HCT116 (cell line): ENCODE measurements around the gene COL15A1.

Experiments used
- CEBPB ChIP-seq: IDR thresholded peaks from 2 replicates; pipeline ENCODE4 v1.6.1; 2012; ENCODE audit warnings: low read depth
- FOSL1 ChIP-seq: IDR thresholded peaks from 2 replicates; pipeline ENCODE4 v1.6.1; 2012; ENCODE audit warnings: low read depth
- POLR2A ChIP-seq: IDR thresholded peaks from 2 replicates; pipeline ENCODE4 v1.7.0; 2011; ENCODE audit warnings: borderline replicate concordance; ENCODE audit not compliant: insufficient read depth, insufficient read length; ENCODE audit errors: extremely low read depth
- SIN3A ChIP-seq: IDR thresholded peaks from 2 replicates; pipeline ENCODE4 v1.6.1; 2012; ENCODE audit warnings: low read depth
- SP1 ChIP-seq: IDR thresholded peaks from 2 replicates; pipeline ENCODE4 v1.6.1; 2012; ENCODE audit warnings: low read depth
- YY1 ChIP-seq: IDR thresholded peaks from 2 replicates; pipeline ENCODE4 v1.6.1; 2011; ENCODE audit warnings: low read length, low read depth, moderate library complexity, mild to moderate bottlenecking; ENCODE audit not compliant: insufficient replicate concordance; ENCODE audit errors: extremely low read depth
- TF ChIP-seq, protein P1 (sequence below), 3 experiments: fragments of 200-600 bp in 1 of 3; sonication (generic) in 1 of 3; IDR thresholded peaks in 2 of 3; conservative IDR thresholded peaks in 1 of 3; 2 replicates each; pipeline ENCODE4 v1.5.1; 2012 to 2017; ENCODE audit warnings: low read depth in 2 of 3, low read length in 2 of 3, antibody characterized with exemption in 1 of 3, borderline replicate concordance in 1 of 3, control low read depth in 1 of 3, mild to moderate bottlenecking in 1 of 3, mixed read lengths in 1 of 3, mixed run types in 1 of 3, moderate library complexity in 1 of 3; ENCODE audit not compliant: insufficient read depth in 1 of 3
- TF ChIP-seq, protein P2 (sequence below): IDR thresholded peaks from 2 replicates; pipeline ENCODE4 v1.6.1; 2012; ENCODE audit warnings: low read depth
- TF ChIP-seq, protein P3 (sequence below): IDR thresholded peaks from 2 replicates; pipeline ENCODE4 v1.6.1; 2012

DNA sequence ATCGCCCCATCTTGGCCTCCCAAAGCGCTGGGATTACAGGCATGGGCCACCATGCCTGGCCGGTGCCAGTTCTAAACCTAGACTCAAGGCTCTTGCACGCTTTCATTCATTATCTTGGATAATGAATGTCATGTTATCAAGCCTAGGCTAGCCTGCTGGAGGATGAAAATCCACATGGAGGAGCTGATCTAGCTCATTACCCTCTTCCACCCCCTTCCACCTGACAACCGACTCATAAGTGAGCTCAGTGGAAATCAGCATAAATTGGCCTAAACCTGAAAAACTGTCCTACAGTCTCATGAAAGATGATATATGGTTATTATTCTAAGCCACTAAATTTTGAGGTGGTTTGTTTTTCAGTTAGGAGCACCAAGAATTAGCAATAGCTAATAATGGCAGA, 157.6 kb downstream of the COL15A1 start:
- TF ChIP-seq, protein P1, sequence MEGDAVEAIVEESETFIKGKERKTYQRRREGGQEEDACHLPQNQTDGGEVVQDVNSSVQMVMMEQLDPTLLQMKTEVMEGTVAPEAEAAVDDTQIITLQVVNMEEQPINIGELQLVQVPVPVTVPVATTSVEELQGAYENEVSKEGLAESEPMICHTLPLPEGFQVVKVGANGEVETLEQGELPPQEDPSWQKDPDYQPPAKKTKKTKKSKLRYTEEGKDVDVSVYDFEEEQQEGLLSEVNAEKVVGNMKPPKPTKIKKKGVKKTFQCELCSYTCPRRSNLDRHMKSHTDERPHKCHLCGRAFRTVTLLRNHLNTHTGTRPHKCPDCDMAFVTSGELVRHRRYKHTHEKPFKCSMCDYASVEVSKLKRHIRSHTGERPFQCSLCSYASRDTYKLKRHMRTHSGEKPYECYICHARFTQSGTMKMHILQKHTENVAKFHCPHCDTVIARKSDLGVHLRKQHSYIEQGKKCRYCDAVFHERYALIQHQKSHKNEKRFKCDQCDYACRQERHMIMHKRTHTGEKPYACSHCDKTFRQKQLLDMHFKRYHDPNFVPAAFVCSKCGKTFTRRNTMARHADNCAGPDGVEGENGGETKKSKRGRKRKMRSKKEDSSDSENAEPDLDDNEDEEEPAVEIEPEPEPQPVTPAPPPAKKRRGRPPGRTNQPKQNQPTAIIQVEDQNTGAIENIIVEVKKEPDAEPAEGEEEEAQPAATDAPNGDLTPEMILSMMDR (IDR thresholded peaks at IDR 0.05 in 2 of 3, conservative IDR thresholded peaks at IDR 0.05 in 1 of 3; ENCODE audit: borderline replicate concordance in 1 of 3, insufficient read depth in 1 of 3, low read depth in 2 of 3, low read length in 2 of 3) = no peak
- TF ChIP-seq, protein P2, sequence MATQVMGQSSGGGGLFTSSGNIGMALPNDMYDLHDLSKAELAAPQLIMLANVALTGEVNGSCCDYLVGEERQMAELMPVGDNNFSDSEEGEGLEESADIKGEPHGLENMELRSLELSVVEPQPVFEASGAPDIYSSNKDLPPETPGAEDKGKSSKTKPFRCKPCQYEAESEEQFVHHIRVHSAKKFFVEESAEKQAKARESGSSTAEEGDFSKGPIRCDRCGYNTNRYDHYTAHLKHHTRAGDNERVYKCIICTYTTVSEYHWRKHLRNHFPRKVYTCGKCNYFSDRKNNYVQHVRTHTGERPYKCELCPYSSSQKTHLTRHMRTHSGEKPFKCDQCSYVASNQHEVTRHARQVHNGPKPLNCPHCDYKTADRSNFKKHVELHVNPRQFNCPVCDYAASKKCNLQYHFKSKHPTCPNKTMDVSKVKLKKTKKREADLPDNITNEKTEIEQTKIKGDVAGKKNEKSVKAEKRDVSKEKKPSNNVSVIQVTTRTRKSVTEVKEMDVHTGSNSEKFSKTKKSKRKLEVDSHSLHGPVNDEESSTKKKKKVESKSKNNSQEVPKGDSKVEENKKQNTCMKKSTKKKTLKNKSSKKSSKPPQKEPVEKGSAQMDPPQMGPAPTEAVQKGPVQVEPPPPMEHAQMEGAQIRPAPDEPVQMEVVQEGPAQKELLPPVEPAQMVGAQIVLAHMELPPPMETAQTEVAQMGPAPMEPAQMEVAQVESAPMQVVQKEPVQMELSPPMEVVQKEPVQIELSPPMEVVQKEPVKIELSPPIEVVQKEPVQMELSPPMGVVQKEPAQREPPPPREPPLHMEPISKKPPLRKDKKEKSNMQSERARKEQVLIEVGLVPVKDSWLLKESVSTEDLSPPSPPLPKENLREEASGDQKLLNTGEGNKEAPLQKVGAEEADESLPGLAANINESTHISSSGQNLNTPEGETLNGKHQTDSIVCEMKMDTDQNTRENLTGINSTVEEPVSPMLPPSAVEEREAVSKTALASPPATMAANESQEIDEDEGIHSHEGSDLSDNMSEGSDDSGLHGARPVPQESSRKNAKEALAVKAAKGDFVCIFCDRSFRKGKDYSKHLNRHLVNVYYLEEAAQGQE = no peak
- TF ChIP-seq, protein P3, sequence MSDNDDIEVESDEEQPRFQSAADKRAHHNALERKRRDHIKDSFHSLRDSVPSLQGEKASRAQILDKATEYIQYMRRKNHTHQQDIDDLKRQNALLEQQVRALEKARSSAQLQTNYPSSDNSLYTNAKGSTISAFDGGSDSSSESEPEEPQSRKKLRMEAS = no peak
- TF ChIP-seq POLR2A = no peak
- no peak for TF ChIP-seq CEBPB
- TF ChIP-seq YY1 = no peak
- no peak for TF ChIP-seq FOSL1
- TF ChIP-seq SIN3A = no peak
- no peak for TF ChIP-seq SP1
